Adrenal gland (tissue), 5 donors: ENCODE data around the gene EML2.

Source experiments
- POLR2A ChIP-seq, 2 donors: fragments of 450-650 bp; IDR thresholded peaks; one replicate each; pipeline ENCODE4 v1.6.1; 2017; ENCODE audit warnings: antibody characterized with exemption in 2 of 2, mild to moderate bottlenecking in 2 of 2, moderate library complexity in 1 of 2
- TF ChIP-seq, protein P1 (sequence below), 6 experiments: fragments of 450-650 bp in 4 of 6; fragments of 200-600 bp in 2 of 6; sonication (generic) in 1 of 6; IDR thresholded peaks; 1 replicate in 5 of 6; 2 replicates in 1 of 6; pipeline versions ENCODE4 v1.5.1 to v1.8.0; 2016 to 2021; ENCODE audit warnings: antibody characterized with exemption in 6 of 6, mild to moderate bottlenecking in 2 of 6, moderate library complexity in 1 of 6
- donor health status: DM: no; HTN: no; CAD: no.

- no peak for TF ChIP-seq POLR2A (IDR thresholded peaks at IDR 0.05)
- TF ChIP-seq, protein P1, sequence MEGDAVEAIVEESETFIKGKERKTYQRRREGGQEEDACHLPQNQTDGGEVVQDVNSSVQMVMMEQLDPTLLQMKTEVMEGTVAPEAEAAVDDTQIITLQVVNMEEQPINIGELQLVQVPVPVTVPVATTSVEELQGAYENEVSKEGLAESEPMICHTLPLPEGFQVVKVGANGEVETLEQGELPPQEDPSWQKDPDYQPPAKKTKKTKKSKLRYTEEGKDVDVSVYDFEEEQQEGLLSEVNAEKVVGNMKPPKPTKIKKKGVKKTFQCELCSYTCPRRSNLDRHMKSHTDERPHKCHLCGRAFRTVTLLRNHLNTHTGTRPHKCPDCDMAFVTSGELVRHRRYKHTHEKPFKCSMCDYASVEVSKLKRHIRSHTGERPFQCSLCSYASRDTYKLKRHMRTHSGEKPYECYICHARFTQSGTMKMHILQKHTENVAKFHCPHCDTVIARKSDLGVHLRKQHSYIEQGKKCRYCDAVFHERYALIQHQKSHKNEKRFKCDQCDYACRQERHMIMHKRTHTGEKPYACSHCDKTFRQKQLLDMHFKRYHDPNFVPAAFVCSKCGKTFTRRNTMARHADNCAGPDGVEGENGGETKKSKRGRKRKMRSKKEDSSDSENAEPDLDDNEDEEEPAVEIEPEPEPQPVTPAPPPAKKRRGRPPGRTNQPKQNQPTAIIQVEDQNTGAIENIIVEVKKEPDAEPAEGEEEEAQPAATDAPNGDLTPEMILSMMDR (IDR thresholded peaks at IDR 0.05): no peak
These were observed 7.1 kb upstream of the EML2 start for GRCh38 chr19:45646345-45646698.
